Hematopoietic multipotent progenitor cell treated with erythropoietin and hydrocortisone succinate and interleukin-3 and kit ligand, for 6 days (in vitro differentiated cells): Measurements from ENCODE around the gene CHKA.

Source experiments
- DNase-seq: peaks from one replicate; pipeline ENCODE4 v3.0.0-alpha.2; 2015

Gene CHKA

DNA sequence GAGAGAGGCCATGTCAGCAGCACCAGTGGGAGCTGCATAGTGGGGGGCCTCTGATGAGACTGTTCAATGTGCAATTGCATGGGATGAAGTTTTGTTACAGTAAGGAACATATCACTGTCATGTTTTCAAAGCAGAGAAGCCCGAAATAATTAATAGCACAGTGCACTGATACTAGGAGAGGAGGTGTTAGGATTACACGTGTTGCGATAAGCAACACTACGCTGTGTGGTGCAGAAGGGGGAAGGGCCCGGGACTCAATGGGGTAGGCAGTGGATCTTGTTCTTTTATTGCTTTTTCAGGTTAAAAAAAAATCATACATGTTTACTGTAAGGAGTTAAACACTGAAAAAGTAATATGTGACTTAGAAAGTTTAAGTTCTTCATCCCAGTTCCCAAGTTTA is 53.2 kb downstream of the CHKA start:
- DNase-seq, result no peak

DNA sequence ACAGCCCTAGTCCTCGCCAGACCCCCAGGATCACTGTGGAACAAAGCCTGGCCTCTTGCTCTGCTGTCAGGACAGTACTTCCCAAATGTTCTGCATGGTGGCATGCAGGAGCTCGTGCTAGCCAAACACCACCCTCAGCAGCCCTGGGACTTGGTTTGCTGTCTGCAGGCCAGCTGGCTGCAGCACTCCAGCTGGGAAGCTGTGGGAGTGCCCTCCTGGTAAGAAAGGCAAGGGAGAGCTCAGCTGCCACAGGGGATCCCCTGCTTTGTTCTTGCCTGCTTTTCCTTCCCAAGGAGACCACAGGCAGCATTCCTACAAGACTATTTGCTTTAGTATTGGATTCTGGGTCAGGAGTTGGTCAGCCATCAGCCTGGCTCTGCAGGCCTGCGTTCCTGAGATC is 54.4 kb downstream of the CHKA start:
- no peak for DNase-seq

DNA sequence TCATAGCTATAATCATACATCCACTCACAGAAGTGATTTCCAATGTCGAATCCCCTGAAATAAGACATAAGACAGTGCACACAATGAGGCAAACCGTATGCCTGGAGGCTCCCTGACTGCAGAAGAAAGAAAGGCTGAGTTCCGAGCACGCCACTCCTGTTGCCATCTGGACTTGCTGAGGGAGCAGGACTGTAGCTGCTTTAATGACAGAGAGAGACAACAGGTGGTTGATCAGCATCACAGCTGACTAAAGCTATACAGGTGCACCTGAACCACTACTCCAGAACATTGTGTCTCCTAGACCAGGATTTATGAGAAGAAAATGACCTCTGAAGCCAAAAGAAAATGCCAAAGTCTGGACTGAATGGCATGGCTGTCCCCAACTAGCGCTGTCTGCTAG is 55.3 kb downstream of the CHKA start:
- DNase-seq, result no peak

DNA sequence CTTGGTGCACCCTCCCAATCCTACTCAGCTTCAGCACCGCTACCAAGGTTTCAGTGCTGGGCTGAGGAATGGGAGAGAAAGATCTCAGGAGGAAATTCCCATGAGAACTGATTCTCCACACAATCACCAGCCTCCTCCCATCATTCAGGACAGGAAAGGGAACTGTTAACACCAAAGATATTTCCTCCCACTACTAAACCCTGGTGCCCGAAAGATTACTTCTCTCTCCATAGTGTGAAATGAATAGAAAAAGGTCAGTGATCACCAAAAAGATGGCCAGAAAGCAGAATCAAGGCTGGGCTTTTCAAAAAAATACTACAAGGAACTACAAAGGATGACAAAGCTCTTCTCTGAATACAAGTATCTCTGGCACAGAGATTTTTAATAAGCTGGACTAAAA is 56.3 kb downstream of the CHKA start:
- DNase-seq, result no peak

DNA sequence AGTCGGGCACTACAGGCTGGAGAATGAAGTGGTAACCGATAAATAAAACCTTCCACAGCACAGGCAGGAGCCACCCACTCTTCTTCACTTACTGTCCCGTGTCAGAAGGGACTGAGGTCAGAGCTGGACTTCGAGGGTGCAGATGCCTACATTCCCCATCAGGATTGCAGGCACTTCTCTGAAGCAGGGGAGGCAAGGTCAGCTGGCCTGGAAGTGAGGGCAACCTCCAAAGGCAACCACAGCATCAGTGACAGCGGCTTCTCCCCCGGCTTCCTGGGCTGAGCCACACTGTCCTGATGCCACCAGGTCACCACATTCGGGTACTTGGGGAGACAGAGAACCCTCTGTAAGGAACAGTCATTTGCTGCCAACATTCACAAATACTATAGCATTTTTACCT is 59.7 kb downstream of the CHKA start:
- no peak for DNase-seq

DNA sequence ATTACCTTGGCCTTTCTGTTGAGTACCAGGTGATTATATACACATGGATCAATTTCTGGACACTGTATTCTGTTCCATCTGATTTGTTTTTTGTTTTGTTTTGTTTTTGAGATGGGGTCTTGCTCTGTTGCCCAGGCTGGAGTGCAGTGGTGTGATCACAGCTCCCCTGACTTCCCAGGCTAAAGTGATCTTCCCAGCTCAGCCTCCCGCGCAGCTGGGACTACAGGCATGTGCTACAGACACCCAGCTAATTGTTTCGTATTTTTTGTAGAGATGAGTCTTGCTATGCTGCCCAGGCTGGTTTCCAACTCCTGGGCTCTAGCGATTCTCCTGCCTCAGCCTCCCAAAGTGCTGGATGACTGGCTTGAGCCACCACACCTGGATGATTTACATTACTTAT is 63.4 kb downstream of the CHKA start:
- no peak for DNase-seq

DNA sequence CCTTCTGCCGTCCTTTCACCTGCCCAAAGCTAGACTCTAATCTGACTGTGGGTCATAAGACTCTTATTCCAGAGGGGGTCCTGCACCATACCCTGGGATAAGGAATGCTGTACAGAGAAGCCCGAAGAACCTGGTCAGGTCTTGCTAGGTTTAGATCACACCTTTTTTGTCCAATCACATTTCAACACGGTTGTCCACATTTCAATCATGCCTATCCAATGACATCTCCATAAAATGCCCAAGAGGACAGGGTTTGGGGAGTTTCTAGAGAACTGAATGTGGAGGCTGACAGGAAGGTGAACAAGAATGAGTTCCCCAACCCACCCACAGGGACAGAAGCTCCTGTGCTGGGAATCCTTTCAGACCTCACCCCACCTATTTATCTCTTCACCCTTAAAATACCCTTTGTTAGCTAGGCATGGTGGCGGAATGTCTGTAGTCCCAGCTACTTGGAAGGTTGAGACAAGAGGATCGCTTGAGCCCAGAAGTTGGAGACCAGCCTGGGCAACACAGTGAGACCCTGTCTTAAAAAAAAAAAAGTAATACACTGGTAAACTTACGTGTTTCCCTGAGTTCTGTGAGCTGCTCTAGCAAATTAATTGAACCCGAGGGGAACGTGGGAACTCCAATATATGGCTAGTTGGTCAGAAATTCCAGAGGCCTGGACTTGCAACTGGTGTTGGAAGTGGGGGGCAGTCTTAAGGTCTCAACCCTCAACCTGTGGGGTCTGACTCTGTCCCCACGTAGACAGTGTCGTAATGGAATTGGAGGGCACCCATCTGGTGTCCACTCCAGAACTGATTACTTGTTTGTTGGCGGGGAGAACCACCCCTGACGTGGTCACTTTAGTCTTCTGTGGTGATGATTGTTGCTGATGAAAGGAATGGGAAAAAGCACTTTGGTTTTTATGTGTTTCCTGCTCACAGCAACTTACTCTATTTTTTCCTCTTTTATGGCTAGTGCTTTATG is 64.6 kb downstream of the CHKA start:
- DNase-seq, result no peak

DNA sequence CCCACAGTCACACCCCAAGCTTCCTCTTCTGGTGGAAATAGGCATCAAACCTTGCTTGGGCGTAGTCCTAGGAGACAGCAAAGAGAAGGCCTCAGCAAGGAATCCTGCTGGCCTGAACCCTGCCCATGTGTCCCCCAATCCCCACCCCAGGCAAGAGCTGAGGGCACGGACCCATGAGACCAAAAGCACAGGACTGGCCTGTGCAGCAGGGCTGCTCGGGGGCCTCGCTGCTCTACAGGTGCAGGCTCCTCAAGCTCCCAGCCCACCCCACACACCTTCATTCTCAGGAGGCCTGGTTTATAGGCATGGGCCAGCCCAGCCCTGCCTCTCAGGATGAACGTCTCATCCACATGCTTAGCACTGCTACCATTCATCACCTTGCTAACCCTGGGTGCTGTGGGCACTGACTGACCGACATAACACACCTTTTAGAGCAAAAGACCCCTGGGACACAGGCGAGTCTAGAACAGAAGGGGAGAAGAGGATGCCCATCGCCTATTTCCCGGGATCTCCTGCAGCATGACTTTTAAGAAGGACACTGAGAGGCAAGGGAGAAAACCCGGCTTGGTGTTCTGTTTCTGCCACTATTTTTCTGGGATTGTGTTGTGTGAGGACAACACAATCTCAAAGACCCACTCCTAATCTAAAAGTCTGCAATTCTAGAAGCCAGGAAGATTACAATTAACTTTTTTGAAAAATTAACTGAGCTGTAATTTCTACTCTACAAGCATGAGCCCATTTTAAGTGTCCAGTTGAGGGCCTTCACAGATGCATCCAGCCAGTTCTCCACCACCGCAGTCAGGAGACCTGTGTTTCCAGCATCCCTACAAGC is 67.0 kb downstream of the CHKA start:
- DNase-seq, result no peak

DNA sequence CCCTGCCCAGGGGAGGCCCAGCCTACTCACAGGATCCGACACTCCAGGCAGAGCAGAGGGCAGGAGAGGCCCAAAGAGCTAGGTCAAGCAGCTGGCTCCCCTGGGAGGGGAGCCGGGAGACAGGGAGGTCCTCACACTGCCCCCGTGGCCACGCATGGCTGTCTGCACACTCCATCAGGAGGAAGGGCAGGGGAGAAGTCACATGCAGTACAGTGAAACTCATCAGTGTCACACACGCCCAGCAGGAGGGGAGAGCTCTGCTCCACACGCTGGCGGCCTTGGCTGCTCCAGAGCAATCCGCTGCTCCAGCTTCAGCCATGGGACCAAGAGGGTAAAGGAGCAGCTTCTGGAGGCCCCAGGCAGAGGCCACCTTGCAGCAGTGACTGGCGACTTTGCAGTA is 68.1 kb downstream of the CHKA start:
- no peak for DNase-seq

DNA sequence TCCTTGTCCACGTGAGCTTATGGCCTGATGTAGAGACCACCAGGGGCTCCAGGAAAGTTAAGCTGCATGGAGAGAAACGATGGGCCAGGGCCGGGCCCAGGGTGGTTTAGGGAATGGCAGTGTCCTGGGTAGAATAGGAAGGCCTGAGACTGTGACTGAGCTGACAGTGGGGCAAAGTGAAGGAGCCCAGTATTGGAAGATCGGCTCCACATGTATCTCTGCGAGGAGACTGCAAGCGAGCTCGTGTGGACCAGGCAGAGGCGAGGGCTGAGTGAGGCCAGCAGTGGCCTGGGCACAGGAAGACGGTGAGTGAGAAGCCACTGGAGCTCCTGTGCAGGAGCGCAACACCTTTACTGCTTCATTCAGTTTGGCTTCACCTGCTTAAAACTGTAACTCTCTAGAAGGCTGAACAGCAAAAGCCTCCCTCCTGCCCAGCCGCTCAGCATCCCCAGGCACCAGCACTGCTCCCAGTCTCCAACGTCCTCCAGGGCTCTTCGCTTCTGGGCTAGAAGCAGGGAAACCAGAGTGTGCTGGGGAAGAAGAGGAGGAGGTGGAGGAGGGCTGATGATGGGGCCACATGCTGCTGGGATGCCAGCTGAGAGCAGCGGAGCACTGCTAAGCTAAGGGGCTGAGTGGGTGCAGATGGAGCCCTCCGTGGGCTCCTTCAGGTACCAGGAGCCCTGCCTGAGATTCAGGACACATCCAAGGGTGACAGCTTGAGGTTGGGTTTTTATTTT is 68.9 kb downstream of the CHKA start:
- DNase-seq, result no peak

DNA sequence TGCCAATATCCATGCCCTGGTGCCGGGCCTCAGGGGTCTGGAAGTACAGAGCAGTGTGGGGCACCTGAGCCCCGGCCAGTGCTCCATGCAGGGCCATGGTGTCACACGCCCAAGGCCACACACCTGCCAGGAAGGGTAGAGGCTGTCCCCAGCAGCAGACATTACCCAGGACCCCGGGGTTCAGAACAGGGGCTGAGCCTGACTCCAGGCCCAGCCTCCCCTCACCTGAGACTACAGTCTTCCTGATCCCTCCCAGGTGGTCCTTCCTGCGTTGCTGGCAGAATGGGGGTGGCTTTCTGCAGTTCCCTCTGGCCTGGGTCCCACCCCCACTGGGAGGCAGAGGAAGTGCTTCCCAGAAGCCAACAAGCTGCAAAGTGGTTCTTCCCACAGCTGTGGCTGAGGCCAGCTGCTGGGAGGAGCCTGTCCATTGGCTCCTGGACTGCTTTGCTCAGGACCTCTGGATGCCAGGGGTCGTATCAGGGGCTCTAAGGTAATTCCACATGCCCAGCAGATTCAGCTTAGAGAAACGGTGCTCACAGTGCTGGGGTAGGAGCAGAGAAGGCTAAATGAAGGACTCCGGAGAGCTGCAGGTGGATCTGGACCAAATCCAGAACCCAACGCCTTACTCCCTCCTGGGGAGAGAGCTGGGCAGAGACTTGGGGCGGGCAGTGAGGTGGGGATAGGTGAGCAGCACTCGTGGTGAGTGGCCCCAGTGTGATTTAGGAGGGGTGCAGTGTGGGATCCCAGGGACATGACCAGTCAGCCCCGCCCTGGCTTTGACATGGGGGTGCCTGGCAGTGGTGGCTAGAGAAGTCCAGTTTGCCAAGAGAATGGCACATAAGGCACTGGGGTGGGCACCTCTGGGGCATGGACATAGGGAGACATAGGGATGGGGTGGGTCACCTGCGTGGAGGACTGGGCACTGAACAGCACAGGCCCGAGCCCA is 69.7 kb downstream of the CHKA start:
- no peak for DNase-seq

DNA sequence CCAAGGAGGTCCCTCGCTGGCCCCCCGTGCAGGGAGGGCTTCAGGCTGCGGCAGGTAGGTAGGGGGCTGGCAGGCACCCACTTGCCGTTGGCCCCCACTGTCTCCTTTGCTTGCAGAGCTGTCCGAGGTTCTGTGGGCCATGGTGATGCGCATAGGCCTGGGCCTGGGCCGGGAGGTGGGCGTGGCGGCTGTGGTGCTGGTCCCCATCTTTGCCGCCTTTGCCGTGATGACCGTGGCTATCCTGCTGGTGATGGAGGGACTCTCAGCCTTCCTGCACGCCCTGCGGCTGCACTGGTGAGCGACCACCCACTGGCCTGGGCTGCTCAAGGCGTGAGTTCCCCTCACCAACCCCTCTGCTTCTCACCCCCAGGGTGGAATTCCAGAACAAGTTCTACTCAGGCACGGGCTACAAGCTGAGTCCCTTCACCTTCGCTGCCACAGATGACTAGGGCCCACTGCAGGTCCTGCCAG is 70.8 kb downstream of the CHKA start:
- no peak for DNase-seq

DNA sequence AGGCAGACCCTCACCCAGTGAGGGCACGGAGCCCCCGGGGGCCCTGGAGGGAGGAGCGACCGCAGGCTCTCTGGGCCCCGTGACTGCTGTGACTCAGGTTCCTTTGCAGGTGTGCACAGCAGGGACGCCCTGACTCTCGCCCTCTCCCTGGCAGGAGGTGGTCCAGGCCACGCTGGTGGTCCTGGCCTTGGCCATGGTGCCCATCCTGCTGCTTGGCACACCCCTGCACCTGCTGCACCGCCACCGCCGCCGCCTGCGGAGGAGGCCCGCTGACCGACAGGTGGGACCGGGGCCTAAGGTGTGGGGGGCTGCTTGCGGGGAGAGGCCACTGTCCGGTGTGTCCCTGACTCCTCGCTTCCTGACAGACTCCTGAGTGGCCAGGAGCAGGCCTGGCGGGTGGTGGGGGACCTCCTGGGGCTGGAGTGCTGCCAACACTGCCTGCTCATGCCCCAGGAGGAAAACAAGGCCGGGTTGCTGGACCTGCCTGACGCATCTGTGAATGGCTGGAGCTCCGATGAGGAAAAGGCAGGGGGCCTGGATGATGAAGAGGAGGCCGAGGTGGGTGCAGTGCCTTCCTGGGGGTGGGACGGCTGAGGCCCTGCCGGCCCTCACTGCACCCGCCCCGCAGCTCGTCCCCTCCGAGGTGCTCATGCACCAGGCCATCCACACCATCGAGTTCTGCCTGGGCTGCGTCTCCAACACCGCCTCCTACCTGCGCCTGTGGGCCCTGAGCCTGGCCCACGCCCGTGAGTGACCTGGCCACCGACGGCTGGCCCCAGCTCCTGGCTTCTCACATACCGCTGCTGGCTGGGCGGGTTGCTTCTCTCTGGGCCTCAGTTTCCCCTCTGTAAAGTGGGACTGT is 71.4 kb downstream of the CHKA start:
- no peak for DNase-seq

DNA sequence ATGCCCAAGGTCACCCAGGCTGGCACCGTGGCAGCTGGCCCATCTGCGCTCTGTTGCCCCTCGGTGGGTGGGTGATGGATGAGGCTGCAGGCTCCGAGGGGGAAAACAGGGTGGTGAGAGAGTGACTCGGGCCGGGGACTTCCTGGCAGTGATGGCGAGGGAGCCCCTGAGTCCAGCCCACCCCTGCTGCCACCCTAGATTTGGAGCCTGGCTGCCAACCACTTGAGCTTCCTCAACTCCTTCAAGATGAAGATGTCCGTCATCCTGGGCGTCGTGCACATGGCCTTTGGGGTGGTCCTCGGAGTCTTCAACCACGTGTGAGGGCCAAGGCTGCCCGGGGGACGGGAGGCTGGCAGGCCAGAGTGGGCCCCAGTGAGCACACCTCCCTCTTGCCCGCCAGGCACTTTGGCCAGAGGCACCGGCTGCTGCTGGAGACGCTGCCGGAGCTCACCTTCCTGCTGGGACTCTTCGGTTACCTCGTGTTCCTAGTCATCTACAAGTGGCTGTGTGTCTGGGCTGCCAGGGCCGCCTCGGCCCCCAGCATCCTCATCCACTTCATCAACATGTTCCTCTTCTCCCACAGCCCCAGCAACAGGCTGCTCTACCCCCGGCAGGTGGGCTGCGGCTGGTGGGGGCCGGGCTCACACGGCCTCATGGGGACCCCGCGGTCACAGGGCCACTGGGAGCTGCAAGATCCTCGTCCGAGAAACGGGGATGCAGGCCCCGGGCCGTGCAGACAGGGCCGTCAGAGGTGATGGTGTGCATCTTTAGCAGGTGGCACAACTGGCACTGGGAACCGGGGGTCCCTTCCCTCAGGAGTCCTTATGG is 72.3 kb downstream of the CHKA start:
- DNase-seq, result no peak

DNA sequence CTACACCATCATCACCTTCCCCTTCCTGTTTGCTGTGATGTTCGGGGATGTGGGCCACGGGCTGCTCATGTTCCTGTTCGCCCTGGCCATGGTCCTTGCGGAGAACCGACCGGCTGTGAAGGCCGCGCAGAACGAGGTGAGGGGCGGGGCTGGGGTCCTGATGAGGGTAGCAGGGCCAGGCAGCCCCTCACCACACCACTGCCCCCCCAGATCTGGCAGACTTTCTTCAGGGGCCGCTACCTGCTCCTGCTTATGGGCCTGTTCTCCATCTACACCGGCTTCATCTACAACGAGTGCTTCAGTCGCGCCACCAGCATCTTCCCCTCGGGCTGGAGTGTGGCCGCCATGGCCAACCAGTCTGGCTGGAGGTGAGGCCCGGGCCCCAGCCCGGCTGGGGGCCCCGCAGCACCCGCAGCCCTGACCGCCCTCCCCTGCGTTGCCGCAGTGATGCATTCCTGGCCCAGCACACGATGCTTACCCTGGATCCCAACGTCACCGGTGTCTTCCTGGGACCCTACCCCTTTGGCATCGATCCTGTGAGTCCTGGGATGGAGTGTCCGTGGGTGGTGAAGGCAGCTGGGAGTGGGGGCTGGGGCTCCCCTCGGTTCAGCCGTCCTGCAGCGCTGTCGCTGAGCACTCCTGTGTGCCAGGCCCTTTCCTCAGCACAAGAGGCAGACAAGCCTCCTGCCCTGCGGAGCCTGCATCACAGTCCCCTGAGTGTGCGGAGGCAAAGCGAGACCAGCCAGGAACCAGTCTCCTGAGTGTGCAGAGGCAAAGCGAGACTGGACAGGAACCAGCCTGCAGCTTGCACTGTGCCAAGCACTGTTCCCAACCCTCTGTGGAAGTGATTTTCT is 73.5 kb downstream of the CHKA start:
- no peak for DNase-seq

DNA sequence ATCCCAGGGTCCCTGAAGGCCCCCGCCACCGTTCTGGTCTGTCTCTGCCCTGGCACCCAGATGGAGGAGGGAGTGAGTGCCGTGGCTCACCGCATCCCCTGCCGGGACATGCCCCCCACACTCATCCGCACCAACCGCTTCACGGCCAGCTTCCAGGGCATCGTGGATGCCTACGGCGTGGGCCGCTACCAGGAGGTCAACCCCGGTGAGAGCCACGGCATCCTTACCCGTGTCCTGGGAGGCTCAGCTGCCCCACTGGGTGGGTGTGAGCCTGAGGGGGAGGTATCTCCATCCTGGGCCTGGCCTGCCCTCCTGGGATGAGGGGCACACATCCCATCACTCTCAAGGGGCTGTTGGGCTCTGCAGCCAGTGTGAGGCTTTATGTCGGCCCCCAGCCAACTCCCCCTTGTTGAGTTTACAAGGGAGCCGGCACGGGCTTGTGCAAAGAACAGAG is 76.3 kb downstream of the CHKA start:
- DNase-seq, result no peak

DNA sequence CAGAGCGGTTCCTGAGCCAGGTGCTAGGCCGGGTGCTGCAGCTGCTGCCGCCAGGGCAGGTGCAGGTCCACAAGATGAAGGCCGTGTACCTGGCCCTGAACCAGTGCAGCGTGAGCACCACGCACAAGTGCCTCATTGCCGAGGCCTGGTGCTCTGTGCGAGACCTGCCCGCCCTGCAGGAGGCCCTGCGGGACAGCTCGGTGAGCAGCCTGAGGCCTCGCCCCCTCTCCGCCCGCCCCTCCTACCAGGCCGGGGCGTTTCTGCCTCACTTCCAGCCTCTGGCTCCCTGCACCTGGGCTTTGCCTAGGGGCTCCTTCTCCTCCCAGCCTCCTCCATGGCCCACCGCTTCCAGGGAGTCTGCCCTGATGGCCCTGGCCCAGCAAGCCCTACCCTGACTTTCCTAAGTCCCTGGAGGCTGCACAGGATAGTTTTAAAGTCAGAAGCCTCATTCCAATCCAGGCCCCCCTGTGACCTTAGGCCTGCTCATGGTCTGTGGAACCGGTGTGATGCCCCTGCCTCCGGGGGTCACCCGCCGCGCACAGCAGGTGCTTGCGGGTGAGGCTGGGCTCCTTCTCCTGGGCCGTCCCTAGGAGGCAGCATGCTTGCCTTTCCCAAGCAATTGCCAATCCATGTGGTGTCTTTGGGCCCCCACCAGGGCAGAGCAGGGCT is 76.9 kb downstream of the CHKA start:
- DNase-seq, result no peak
